ENCODE measurements around the gene CNGB1. TPM values are rescaled to one million over a fixed set of nuclear protein-coding genes. Genes with fewer than 3 reads are reported as not detected.

CNGB1 gene
- total and polyA plus RNA-seq, 2 of the 13 experiments (the other 11 are each of a cell fraction or from before 2014, with no cell fraction given), result 0.02 to 0.15 TPM

GRCh38 chr16:57900796-57901479, 70.0 kb downstream of the CNGB1 start (continued):
- TF ChIP-seq ZNF607 (CRISPR knock-in tag; IDR thresholded peaks at IDR 0.05; ENCODE audit: borderline replicate concordance), result 0 out of 2 replicates have a peak, but pooled peaks have one; percentile 26
- no peak for TF ChIP-seq GLMP (CRISPR knock-in tag; IDR thresholded peaks at IDR 0.05; ENCODE audit: borderline replicate concordance)
- TF ChIP-seq ELF1 (CRISPR knock-in tag; IDR thresholded peaks at IDR 0.05), result no peak
- TF ChIP-seq REST (IDR thresholded peaks at IDR 0.05; ENCODE audit: borderline replicate concordance in 1 of 2, low read depth in 1 of 2, low read length in 2 of 2), result no peak
- TF ChIP-seq SNAPC4 (CRISPR knock-in tag; IDR thresholded peaks at IDR 0.05), result no peak
- no peak for TF ChIP-seq ZNF263 (CRISPR knock-in tag; IDR thresholded peaks at IDR 0.05)
- no peak for TF ChIP-seq MYC (CRISPR knock-in tag; IDR thresholded peaks at IDR 0.05; ENCODE audit: borderline replicate concordance)
- TF ChIP-seq CSRNP1 (CRISPR knock-in tag; IDR thresholded peaks at IDR 0.05), result no peak
- TF ChIP-seq POGZ (CRISPR knock-in tag; IDR thresholded peaks at IDR 0.05), result no peak
- TF ChIP-seq ZNF790 (CRISPR knock-in tag; IDR thresholded peaks at IDR 0.05; ENCODE audit: borderline replicate concordance), result no peak
- no peak for TF ChIP-seq ZNF337 (CRISPR knock-in tag; IDR thresholded peaks at IDR 0.05; ENCODE audit: borderline replicate concordance, low read depth)
- TF ChIP-seq RBFOX2 (IDR thresholded peaks at IDR 0.05; ENCODE audit: low read depth, low read length), result no peak
- no peak for TF ChIP-seq SP1 (IDR thresholded peaks at IDR 0.05)
- no peak for TF ChIP-seq SP1 (CRISPR knock-in tag; IDR thresholded peaks at IDR 0.05)
- TF ChIP-seq MAF1 (CRISPR knock-in tag; IDR thresholded peaks at IDR 0.05; ENCODE audit: borderline replicate concordance), result no peak
- TF ChIP-seq NFRKB (IDR thresholded peaks at IDR 0.05), result no peak
- no peak for TF ChIP-seq ZNF121 (CRISPR knock-in tag; IDR thresholded peaks at IDR 0.05)

All from HepG2 (cell line).